Esophagus mucosa (tissue), 1 donor: ENCODE measurements around the gene CDK3. TPM values are rescaled to one million over a fixed set of nuclear protein-coding genes. Genes with fewer than 3 reads are reported as not detected.

Experiments used
- ATAC-seq: fragments of 200-7000 bp; cut with Tn5 transposase; one replicate; pipeline ENCODE4 v1.9.1; 2020
- total RNA-seq: library from RNA; stranded (reverse); gene quantifications from one replicate; pipeline ENCODE4 v1.2.4, GENCODE V29; 2023
- donor health status: DM: yes; HTN: yes; CAD: no.

The CDK3 gene
- total RNA-seq, 1 donor from 2014 or later = 4.1 TPM

DNA sequence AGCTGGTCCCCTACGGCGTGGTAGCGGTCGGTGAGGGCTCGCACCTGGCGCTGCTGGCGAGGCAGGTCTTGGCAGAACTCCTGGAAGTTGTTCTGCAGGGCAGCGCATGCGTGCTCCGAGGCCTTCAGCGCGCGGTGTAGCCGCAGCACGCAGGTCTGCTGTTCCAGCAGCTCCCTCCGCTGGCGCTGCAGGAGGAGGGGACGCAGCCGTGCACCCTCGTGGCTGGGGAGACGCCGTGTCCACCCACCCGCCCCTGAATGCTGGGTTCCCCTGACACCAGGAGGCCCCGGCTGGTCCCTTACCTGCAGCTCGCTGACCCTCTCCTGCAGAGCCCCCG lies 14.2 kb downstream of the CDK3 start:
- no peak for ATAC-seq

DNA sequence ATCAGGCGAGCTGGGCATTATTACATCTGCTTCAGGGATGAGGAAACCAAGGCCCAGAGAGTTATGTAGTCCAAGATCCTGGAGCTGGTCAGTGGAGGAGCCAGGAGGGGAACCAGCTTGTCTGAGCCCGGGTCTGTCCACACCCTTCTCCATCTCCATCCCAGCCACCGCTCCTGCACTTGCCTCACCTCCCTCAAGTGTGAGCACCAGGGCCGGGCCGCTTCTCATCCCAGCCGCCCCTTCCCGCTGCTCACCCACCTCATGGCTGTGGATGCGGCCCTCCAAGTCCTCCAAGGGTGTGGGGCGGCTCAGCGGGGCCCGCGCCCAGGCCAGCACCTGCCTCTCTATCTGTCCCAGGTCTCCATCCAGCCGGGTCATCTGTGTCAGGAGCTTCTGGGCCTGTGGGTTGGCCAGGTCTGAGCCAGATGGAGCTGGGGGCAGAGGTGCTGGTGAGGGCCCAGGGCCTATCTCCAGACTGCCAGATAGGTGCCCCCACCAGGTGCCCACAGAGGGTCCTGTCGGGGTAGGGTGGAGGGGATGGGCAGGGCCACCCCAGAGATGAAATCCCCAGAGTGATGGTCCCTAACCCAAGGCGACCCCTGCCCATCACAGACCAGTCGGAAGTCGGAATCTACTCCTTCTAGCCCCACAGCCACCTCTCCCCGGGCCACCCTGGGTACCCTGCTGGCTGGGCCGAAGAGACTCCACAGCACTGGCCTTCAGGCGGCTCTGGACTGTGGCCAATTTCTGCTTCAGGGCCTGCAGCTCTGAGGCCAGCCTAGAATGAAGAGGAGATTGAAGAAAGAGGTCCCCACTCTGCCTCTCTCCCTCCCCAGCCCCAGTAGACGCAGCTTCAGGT lies 17.1 kb downstream of the CDK3 start:
- ATAC-seq = no peak

DNA sequence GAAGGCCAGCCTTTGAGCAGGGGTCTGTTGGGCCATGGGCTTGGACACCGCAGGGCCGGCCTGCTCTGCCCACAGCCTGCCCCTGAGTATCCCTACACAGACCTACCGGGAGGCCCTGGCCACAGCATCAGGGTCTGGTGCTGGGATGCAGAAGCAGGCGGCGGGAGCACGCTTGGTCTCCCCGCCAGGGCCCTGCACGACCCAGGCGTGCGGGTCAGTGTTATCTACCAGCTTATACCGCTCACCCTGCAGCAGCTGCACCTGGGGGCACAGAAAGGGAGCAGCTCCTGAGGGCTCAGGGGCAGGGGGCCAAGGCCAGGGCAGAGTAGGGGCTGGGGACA lies 17.7 kb downstream of the CDK3 start:
- ATAC-seq = no peak

DNA sequence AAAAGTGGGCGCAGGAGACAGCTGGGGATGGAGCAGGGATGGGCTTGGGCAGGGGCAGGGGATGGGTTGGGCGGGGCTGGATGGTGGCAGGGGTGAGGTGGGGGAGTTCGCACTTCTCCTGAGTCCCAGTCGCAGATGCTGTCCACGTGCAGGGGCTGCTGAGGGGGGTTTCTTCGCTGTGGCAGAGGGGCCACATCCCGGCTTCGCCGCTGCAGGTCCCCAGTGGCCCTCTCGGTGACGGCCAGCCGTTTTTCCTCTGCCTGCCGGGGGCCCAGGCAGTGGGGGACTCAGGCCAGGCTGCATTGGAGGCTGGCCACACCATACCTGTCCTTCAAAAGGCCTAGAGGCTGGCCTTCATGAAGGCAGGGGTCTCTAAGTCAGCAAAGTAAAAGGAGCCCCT lies 18.1 kb downstream of the CDK3 start:
- ATAC-seq = no peak

DNA sequence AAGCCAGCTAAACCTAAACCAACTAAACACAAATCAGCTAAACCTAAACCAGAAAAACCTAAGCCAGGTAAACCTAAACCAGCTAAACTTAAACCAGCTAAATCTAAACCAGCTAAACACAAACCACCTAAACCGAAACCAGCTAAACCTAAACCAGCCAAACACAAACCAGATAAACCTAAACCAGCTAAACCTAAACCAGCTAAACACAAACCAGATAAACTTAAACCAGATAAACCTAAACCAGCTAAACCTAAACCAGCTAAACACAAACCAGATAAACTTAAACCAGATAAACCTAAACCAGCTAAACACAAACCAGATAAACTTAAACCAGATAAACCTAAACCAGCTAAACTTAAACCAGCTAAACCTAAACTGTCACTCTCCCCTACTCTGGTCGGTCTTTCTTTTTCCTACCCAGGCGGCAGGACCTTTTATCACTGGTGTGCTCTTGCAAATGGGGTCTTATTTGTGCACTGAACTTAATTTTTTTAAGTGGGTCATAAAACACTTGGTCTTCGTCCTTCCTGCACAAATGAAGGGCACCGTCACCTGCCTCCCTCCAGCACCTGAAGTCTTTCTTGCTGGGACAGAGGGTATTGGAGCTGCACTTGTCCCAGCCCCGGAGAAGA lies 19.3 kb downstream of the CDK3 start:
- no peak for ATAC-seq

DNA sequence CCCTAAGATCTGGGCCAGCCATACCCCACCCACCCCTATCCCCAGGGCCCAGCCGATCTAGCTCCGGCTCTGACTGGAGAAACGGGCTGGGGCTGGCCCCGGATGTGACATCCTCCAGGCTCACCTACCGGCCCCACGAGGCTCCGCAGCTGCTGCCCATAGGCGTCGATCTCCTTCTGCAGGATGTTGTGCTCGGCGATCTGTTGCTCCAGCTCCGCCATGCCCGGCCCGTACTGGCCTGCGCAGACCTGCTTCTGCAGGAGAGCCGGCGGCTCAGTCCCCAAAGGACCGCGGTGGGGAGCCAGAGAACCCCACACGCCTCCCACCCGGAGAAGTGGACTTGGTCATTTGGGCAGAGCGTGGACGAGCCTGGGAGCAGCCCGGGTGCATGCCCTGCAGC lies 21.6 kb downstream of the CDK3 start:
- ATAC-seq = no peak

DNA sequence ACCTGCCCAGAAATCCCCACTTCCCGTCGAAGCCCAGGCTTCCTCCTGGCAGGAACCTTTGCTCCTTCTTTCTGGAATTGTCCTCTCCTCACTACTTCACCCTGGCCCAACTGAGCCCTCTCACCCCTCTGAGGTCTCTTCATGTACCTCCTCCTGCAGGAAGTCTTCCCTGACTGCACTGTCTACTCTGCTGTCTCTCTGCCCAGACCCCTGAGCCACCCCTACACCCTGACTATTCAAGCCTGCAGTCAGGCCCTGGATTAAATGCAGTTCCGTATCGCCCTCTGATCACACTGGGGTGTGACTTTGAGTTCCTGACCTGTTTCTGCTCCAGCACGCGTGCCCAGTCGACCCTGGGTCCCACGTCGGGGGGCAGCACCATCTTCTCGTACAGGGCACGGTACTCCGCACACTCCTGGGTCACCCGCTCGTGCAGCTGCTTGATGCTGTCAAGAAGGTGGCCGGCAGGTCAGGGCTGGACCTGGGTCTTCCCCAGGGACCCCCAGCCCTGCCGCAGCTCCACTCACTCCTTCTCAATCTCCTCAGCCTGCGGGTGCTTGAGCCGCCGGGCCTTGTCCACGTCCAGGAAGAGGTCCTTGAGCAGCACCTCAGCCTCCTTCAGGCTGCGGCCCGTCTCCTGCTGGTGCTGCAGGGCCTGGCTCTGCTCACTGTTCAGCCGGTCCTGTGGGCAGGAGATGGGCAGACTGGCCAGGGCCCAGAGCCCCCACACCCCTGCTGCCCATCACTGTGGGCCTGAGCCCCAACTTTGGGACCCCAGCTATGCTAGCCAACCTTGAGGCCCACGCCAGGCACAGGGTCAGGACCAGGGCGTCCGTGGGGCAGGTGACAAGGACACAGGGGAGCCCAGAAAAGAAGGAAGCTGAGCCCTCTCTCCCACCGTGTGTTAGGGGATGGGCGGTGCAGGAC lies 22.6 kb downstream of the CDK3 start:
- no peak for ATAC-seq

DNA sequence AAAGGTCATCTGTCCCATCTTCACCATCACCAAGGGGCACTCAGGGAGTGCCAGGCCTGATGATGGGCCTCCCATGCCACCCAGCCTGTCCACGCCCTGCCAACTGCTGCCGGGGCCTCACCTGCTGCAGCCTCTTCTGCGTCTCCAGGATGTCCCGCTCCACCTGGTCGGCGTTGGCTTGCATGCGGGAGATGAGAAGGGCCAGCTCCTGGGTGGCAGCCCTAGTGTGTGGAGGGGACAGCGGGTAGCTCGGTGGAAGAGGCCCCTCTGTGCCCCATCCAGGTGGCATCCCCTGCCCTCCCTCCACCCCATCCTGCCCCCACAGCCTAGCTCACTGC lies 23.2 kb downstream of the CDK3 start:
- ATAC-seq = no peak

DNA sequence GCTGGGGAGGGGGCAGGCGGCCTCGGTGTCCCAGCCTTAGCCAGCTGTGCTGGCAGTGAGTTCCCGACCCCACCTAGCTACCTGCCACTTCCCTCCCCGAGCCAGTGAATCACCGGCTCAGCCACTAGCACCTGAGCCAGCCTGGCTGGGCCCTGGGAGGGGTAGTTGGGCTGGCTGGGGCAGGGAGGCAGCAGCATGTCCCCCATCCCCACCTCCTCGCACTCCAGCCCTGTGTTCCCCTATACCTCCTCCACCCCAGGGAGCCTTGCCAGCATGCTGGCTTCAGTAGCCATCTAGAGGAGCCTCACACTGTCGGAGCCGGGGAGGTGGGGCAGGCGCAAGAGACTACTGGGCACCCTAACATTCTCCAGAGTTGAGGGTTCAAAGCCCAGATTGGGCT lies 23.7 kb downstream of the CDK3 start:
- ATAC-seq = peak; percentile 34

DNA sequence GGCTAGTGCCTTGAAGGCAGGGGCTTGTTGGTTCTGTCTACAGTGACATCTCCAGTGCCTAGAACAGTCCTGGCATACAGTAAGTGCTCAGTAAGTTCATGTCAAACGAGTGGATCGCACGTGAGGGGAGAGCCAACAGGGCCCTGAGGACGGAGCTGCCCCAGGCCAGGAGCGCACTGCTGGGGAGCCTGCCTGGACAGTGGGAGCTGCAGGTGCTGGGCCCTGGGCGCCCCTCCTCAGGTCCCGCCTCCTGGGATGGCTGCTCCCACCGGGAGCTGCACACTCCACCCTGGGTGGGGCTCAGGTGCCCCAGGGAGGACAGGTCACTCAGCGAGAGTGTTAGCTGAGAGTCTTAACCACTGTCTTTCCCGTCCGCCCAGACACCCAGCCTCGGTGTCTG lies 24.6 kb downstream of the CDK3 start:
- ATAC-seq = peak; percentile 40

DNA sequence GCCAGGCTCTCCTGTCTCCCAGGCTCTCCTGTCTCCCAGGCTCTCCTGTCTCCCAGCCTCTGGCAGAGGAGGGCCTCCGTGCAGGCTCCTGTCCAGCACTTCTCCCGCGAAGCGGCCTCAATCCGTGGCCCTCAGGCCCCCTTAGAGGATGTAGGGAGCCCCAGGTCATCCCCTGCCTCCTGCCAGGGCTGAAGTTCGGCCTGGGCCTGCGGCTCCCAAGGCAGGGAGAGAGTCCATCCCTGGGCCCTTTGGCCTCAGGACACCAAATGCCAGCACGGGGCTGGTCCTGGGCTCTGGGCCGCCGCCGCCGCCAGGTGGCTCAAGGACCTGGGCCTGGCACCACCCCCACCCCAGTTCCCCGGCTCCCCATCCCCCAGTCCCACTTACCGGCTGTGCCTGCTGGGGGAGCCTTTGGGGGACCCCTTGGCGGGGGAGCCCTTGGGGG lies 26.1 kb downstream of the CDK3 start:
- peak; percentile 3 for ATAC-seq

DNA sequence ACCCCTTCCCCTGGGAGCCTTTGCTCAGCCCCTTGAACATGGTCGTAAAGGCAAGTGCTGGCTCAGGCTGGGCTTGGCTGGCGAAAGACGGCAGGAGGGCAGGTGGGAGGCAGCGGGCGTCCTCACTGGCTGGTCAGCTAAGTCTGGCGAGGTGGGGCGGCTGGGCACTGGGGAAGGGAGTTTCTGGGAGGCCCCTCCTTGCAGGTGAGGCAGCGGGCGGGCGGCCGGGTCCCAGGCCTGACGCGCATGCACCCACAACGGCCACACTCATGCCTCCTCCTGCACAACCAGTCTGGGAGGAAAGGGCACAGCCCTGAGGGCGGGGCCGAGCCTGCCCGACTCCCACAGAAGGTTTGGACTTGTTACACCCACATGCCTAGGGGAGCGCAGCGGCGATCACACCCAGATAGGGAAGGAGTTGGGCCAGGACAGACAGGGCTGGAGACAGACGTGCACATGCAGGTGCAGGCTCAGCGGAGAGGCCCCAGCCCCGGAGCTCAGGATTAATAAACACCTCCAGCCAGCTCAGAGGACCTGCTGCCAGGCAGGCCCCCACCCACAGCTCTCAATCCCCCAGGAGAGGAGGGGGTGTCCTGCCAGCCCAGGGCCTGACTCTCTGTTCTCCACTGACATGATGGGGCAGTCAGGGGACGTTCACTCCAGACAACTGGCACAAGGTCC lies 26.6 kb downstream of the CDK3 start, which contains the start of gene EVPL:
EVPL (minus strand) TSS at position 148 of the 681 bp plus-strand sequence; CDS start at position 40, 108 bp downstream.
- peak; percentile 92 for ATAC-seq

DNA sequence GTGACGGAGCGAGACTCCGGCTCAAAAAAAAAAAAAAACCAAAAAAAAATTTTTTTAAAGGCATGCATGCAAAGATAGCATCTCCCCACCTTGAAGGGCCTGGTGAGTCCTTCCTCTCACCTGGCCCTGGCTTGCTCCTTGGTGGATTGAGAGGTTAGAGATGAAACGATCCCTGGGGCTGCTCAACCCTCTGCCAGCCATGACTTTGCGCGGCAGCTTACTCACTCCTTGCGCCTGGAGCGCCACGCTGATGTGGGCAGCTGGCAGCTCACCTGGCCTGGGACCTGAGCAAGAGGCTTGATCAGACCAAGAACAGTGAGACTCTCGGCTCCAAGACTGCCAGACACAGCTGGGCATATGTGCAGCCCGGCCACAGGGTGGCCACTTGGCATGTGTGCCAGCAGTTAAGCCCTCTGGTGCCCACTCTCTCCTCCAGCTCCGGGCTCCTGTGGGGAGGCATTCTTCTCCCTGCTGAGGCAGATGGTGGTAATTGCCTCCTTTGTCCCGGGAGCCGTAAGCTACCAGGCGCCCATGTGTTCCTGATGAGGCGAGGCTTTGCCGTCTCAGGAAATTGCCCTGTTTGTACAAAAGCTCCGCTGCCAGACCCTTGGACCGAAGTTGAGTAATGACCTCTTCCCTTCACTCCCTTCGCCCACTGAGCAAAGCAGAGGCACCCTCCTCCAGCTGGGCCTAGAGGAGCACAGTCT lies 31.6 kb downstream of the CDK3 start:
- ATAC-seq = no peak

DNA sequence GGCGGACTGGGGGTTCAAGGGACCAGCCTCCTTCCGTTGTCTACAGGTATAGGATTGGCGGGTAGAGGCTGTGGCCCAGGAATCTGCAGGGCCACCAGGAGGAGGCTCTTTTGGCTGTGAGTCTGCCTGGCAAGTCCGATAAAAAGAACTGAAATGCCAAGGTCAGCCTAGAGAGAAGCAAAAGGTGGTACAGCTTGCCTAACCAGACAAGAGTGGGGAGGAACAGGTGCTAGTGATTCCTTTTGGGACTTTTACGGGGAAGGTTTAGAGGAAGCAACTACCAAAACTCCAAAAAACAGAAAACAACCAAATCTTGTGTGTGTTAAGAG lies 32.1 kb downstream of the CDK3 start:
- ATAC-seq = no peak

DNA sequence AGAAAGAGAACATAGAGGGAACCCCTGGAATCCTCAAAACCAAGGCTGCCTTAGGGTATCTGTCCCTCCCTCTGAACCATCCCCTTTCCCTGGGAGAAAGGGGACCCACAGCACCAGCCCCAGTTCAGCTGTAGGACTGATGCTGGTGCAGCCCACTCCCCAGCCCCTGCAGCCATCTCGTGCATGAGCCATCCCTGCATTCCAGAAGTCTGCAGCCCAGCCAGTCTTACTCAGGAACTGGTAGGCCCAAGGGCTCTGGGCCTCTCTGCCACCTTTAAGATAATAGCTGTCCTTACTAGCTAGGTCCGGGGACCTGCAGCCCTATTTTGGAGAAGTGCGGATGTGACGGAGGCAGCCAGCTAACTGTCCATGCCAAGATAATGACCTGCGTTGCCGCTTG lies 32.5 kb downstream of the CDK3 start:
- ATAC-seq = no peak

DNA sequence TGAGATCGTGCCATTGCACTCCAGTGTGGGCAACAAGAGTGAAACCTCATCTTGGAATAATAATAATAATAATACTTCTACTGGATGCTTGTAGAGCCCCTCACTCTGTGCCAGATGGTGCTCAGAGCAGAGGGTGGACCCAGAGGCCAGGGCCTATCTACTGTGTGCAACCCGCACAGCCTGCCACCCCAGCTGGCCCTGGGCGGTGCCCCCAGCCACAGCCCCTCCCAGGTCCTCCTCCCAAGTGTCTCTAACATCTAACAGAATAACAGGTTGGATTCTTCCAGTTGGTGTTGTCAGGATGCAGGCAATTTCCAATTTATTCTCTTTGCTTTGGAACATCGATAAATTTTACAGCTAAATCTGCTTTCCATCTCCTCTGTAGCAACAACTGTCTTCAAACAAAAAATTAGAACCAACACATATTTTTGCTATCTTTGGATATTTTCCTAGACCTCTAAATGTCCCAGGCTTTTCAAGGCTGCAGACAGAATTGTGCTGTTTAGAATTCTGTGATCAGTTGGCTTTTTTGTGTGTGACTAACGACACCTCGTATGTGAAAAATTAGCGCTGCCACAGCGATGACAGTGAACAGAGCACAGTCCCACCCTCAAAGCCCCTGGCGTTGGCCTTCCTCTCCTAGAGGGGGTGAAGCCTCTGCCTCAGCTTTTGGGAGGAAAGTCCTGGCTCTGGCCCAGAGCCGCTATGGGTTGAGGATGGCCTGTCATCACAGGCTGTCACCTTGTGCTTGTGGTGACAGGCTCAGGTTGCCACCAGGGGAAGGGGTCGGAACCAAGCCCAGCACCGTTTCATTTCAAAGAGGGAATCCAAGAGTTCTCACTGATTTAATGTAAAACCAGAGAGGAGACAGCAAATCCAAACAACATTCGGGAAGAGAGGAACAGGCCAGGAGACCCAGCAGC lies 34.0 kb downstream of the CDK3 start:
- no peak for ATAC-seq

DNA sequence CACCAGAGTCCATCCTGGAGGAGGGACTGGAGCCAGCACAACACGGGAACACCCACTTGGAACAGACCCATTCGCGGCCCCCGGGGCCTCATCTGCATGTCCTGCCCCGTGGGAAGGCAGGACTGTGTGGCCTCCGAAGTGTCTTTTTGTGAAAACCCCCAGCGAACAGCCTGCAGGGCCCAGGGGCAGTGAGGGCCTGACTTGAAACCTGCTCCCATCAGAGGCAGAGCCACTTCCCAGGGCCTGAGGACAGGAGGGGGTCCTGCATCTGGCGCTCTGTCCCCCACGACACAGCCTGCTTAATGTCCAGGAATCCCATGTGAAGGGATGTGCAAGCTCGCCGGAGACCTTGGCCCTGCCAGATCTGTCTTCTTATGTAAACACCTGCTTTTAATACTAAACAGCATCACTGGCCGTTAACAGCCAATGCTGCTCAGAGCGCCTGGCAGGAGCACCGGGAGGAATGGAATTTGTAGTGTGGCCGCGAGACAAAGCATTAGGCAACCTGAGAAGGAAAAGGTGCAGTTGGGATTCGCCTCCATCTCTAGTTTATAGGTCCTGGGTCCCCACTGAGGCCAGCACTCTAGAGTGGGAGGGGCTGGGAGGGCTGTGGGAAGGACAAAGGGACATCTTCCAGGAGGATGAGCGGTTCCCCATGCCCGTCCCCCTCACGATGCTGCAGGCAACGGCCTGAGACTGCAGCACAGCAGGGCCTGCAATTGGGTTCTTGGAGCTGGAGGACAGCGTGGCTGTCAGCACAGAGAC lies 36.0 kb downstream of the CDK3 start:
- ATAC-seq = no peak

DNA sequence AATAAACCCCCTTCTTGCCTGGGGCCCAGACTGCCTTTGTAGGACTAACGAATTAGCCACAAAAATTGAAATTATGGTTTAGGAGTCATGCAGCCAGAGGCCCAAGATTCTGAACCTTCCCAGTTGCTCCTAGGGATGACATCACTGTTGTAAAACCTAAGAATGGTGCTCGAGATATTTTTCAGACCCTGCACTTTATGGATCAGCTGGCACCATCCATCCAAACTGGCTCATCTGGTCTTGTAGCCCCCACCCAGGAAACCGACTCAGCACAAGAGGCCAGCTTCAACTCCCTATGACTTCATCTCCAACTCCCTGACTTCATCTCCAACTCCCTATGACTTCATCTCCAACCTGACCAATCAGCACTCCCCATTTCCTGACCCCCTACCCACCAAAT lies 37.4 kb downstream of the CDK3 start:
- peak; percentile 29 for ATAC-seq

DNA sequence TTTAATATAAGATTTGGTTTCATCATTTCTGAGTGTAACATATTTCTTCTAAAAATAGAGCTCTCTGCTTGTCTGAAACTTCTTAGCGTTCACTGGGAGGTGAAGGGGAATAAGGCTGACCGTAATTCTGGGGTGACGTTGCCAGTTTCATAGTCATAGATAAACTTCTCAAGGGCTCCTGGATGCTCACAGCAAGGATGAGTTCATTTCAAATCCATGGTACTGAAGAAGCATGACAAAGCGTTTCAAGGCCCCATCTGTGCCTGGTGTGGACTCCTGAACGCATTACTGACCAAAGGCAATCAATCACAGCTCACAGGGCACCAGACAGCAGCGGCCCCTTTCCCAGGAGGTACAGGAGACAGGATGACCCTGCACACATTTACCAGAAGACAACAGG lies 38.5 kb downstream of the CDK3 start:
- no peak for ATAC-seq

DNA sequence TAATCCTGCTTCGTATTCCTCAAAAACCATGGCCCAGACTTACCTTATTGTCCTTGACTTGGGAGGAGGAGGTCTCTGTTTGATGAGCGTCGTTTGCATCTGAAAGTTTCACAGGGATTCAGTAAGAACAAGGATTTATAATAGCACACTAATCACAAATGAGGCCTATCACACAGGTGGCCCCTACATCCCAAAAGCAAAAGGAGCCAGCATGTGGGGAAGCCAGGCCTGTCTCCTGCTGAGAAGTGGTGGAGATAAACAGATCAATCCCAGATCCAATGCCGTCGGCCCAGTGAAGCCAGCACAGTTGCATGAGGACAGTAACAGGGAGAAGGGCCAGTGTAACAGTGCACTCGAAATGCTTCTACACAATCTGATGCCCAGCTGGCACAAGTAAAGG lies 39.7 kb downstream of the CDK3 start:
- no peak for ATAC-seq
